DOHH2 (cell line): ENCODE results near the gene NAV2.

ENCODE experiments used
- CTCF ChIP-seq: fragments of 200-600 bp; sonication (generic); IDR thresholded peaks from one replicate; pipeline ENCODE4 v1.5.1; 2014; ENCODE audit warnings: antibody characterized with exemption, mild to moderate bottlenecking, low read depth, low read length; ENCODE audit not compliant: poor library complexity, severe bottlenecking
- EZH2phosphoT487 ChIP-seq: fragments of 200-600 bp; sonication (generic); IDR thresholded peaks from 2 replicates; pipeline ENCODE4 v1.6.1; 2017; ENCODE audit warnings: borderline replicate concordance, mild to moderate bottlenecking, antibody characterized with exemption, low read length, moderate library complexity, mixed read lengths

GRCh38 chr11:19812710-19813109 is 100.1 kb downstream of the NAV2 start:
- no peak for TF ChIP-seq CTCF
- TF ChIP-seq EZH2phosphoT487, result no peak
